Uterus (tissue), 2 donors: ENCODE data around the gene PTPA.

ENCODE experiments used
- POLR2A ChIP-seq, 2 donors: fragments of 450-650 bp; IDR thresholded peaks; one replicate each; pipeline ENCODE4 v1.6.1; 2016; ENCODE audit warnings: antibody characterized with exemption in 2 of 2, mild to moderate bottlenecking in 1 of 2, moderate library complexity in 1 of 2
- TF ChIP-seq, protein P1 (sequence below), 4 experiments: fragments of 200-600 bp in 2 of 4; fragments of 450-650 bp in 2 of 4; sonication (generic) in 2 of 4; IDR thresholded peaks; one replicate each; pipeline ENCODE4 v1.5.1; 2016 to 2019; ENCODE audit warnings: antibody characterized with exemption in 4 of 4, mild to moderate bottlenecking in 2 of 4, moderate library complexity in 1 of 4

DNA sequence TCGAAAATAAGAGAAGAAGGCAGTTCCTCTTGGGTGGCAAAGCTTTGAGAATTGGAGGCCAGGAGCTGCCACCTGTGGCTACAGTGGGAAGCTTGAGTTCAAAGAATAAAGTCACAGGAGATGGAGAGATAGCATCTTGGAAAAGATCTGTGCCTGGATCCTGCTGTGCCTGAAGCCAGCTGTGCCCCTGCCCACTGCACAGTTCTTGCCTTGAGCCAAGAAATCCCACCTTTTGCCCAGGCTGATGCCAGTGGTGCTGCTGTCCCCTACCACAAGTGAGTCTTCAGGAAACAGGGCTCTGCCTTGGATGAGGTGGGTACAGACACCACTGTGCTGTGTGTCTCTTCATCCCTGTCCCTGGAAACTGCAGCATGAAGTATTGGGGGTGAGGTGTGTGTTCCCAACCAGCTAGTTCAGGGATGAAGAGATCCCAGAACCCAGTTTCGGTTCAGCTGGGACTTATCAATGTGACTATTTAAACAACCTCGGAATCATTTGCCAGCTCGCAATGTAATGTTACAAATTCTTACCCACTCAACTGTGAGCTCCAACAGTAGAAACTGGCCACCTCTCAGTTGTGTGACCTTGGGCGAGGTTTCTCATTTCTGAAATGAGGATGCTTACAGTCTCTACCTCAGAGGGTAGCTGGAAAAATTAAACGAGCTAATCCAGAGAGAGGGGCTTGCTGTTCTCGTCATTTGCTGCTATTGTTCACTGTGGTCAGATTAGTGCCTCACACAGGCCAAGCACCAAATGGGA lies 61.0 kb downstream of the PTPA start:
- TF ChIP-seq POLR2A (IDR thresholded peaks at IDR 0.05), result no peak
- TF ChIP-seq, protein P1, sequence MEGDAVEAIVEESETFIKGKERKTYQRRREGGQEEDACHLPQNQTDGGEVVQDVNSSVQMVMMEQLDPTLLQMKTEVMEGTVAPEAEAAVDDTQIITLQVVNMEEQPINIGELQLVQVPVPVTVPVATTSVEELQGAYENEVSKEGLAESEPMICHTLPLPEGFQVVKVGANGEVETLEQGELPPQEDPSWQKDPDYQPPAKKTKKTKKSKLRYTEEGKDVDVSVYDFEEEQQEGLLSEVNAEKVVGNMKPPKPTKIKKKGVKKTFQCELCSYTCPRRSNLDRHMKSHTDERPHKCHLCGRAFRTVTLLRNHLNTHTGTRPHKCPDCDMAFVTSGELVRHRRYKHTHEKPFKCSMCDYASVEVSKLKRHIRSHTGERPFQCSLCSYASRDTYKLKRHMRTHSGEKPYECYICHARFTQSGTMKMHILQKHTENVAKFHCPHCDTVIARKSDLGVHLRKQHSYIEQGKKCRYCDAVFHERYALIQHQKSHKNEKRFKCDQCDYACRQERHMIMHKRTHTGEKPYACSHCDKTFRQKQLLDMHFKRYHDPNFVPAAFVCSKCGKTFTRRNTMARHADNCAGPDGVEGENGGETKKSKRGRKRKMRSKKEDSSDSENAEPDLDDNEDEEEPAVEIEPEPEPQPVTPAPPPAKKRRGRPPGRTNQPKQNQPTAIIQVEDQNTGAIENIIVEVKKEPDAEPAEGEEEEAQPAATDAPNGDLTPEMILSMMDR (IDR thresholded peaks at IDR 0.05), result no peak
